HepG2 (cell line): ENCODE data around the gene XPO5. TPM values are rescaled to one million over a fixed set of nuclear protein-coding genes. Genes with fewer than 3 reads are reported as not detected.

Experiments
- CENPT ChIP-seq: sonication (generic); formaldehyde crosslinking; IDR thresholded peaks from 2 replicates; pipeline ENCODE4 v1.8.0; 2022; ENCODE audit warnings: low read depth, mild to moderate bottlenecking, moderate library complexity, missing genetic modification reagents
- CREM ChIP-seq, 2 experiments: sonication (generic) in 1 of 2; formaldehyde crosslinking in 1 of 2; IDR thresholded peaks; 2 replicates each; pipeline versions ENCODE4 v1.4.0 to v1.6.1; 2016 to 2020; ENCODE audit warnings: antibody characterized with exemption in 1 of 2, mild to moderate bottlenecking in 1 of 2, missing genetic modification reagents in 1 of 2
- GZF1 ChIP-seq: sonication (generic); formaldehyde crosslinking; IDR thresholded peaks from 2 replicates; pipeline ENCODE4 v1.5.1; 2020; ENCODE audit warnings: mild to moderate bottlenecking, missing genetic modification reagents
- HES4 ChIP-seq: sonication (generic); formaldehyde crosslinking; IDR thresholded peaks from 2 replicates; pipeline ENCODE4 v1.9.0; 2021; ENCODE audit warnings: mild to moderate bottlenecking, missing genetic modification reagents, borderline replicate concordance
- HNRNPL ChIP-seq: fragments of 200-400 bp; formaldehyde crosslinking; IDR thresholded peaks from 2 replicates; pipeline ENCODE4 v1.6.1; 2017; ENCODE audit warnings: mild to moderate bottlenecking, low read depth, low read length
- HNRNPLL ChIP-seq: fragments of 200-400 bp; formaldehyde crosslinking; IDR thresholded peaks from 2 replicates; pipeline ENCODE4 v1.6.1; 2017; ENCODE audit warnings: mild to moderate bottlenecking, low read depth, low read length; ENCODE audit not compliant: poor library complexity, severe bottlenecking
- KAT7 ChIP-seq: IDR thresholded peaks from 2 replicates; pipeline ENCODE4 v1.6.1; 2018; ENCODE audit warnings: borderline replicate concordance, missing compliant biosample characterization
- MEIS1 ChIP-seq: sonication (generic); formaldehyde crosslinking; IDR thresholded peaks from 2 replicates; pipeline ENCODE4 v1.9.0; 2021; ENCODE audit warnings: mild to moderate bottlenecking, missing genetic modification reagents, moderate library complexity, borderline replicate concordance
- MYPOP ChIP-seq: sonication (generic); formaldehyde crosslinking; IDR thresholded peaks from 2 replicates; pipeline ENCODE4 v1.8.1; 2023; ENCODE audit warnings: mild to moderate bottlenecking, moderate library complexity, missing genetic modification reagents
- NR2C2 ChIP-seq: sonication (generic); formaldehyde crosslinking; IDR thresholded peaks from 2 replicates; pipeline ENCODE4 v1.4.0; 2020; ENCODE audit warnings: missing genetic modification reagents, mild to moderate bottlenecking, moderate library complexity, borderline replicate concordance
- PPARG ChIP-seq: conservative IDR thresholded peaks from 2 replicates; pipeline ENCODE4 v1.6.1; 2016; ENCODE audit warnings: missing biosample characterization, missing genetic modification reagents
- SNAI1 ChIP-seq: sonication (generic); formaldehyde crosslinking; IDR thresholded peaks from 2 replicates; pipeline ENCODE4 v1.5.0; 2020; ENCODE audit warnings: mild to moderate bottlenecking, missing genetic modification reagents, borderline replicate concordance
- SRSF9 ChIP-seq: fragments of 200-400 bp; formaldehyde crosslinking; IDR thresholded peaks from 2 replicates; pipeline ENCODE4 v1.6.1; 2018; ENCODE audit warnings: borderline replicate concordance, mild to moderate bottlenecking, low read depth, low read length; ENCODE audit not compliant: insufficient read depth, poor library complexity, severe bottlenecking
- ZKSCAN1 ChIP-seq: fragments of 150-350 bp; IDR thresholded peaks from 2 replicates; pipeline ENCODE4 v1.6.1; 2014; ENCODE audit warnings: low read length
- ZNF160 ChIP-seq: sonication (generic); formaldehyde crosslinking; IDR thresholded peaks from 2 replicates; pipeline ENCODE4 v1.8.0; 2022; ENCODE audit warnings: mild to moderate bottlenecking, inconsistent platforms, missing genetic modification reagents
- ZNF18 ChIP-seq: sonication (generic); formaldehyde crosslinking; IDR thresholded peaks from 2 replicates; pipeline ENCODE4 v1.8.0; 2022; ENCODE audit warnings: mild to moderate bottlenecking, missing genetic modification reagents; ENCODE audit not compliant: insufficient replicate concordance
- ZNF710 ChIP-seq: sonication (generic); formaldehyde crosslinking; IDR thresholded peaks from 2 replicates; pipeline ENCODE4 v1.5.0; 2020; ENCODE audit warnings: mild to moderate bottlenecking, missing genetic modification reagents, borderline replicate concordance
- polyA plus RNA-seq, 8 experiments: library from polyadenylated mRNA; depleted of rRNA in 3 of 8; stranded (reverse) in 7 of 8; unstranded in 1 of 8; fragments of >200 nt; fragmentation: Illumina TruSeq in 4 of 8; extraction: Trizol in 4 of 8; gene quantifications; 2 replicates each; pipeline versions ENCODE4 v1.2.1 to v1.2.3, GENCODE V29; 2011 to 2016; ENCODE audit warnings: low read depth in 4 of 8, missing spikeins in 1 of 8, mixed read lengths in 1 of 8; ENCODE audit not compliant: insufficient read depth in 1 of 8
- total RNA-seq, 5 experiments: library from RNA; depleted of rRNA; stranded (reverse); fragments of >200 nt; fragmentation: Illumina TruSeq; extraction: Trizol; gene quantifications; 2 replicates each; pipeline ENCODE4 v1.2.3, GENCODE V29; 2016; ENCODE audit warnings: low read depth in 1 of 5
- TF ChIP-seq, protein P1 (sequence below): sonication (generic); formaldehyde crosslinking; IDR thresholded peaks from 2 replicates; pipeline ENCODE4 v1.4.0; 2020; ENCODE audit warnings: missing genetic modification reagents, low read depth, mild to moderate bottlenecking, borderline replicate concordance
- TF ChIP-seq, protein P2 (sequence below): sonication (generic); formaldehyde crosslinking; IDR thresholded peaks from 2 replicates; pipeline ENCODE4 v1.9.0; 2021; ENCODE audit warnings: missing genetic modification reagents, borderline replicate concordance

XPO5 gene
- total and polyA plus RNA-seq, 2 of the 13 experiments (the other 11 are each of a cell fraction or from before 2014, with no cell fraction given), result 52.2 to 68.0 TPM

DNA sequence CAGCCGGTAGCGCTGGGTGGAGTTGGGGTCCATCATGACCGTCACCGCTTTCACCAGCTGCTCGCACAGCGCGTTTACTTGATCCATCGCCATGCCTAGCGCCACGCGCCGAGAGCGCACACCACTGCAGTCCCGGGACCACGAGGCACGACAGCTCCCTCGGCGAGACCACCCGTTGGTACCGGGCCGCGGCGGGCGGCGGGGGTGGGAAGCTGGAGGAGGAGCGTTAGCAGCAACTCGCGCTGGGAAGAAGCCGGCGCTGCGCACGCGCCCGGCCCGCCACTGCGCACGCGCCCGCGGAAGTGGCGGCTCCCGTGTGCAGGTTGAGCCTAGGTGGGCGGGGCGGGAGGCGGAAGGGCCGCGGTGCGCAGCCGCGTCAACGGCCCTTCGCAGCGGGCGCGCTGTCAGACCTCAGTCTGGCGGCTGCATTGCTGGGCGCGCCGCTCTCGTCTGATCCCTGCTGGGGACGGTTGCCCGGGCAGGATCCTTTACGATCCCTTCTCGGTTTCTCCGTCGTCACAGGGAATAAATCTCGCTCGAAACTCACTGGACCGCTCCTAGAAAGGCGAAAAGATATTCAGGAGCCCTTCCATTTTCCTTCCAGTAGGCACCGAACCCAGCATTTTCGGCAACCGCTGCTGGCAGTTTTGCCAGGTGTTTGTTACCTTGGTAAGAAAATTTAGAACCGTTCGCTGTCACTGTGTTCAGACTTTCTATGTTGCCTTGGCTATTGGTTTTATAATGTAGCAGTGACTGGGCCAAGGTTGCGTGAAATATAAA, at the start of gene XPO5, which contains the start of gene POLH (continued):
- peak; percentile 79 for TF ChIP-seq ZNF18 (CRISPR knock-in tag)
- peak; percentile 53; the same call in 1 of the 2 replicates for TF ChIP-seq NR2C2 (CRISPR knock-in tag)
- no peak for TF ChIP-seq CREM (IDR thresholded peaks at IDR 0.05)
- TF ChIP-seq CREM (CRISPR knock-in tag; IDR thresholded peaks at IDR 0.05), result no peak
- TF ChIP-seq CENPT (CRISPR knock-in tag), result peak; percentile 93
- peak; percentile 28; the same call in 1 of the 2 replicates for TF ChIP-seq PPARG (CRISPR knock-in tag)
- peak; percentile 86; the same call in 1 of the 2 replicates for TF ChIP-seq HES4 (CRISPR knock-in tag)
- no peak for TF ChIP-seq SRSF9
- TF ChIP-seq GZF1 (CRISPR knock-in tag), result 0 out of 2 replicates have a peak, but pooled peaks have one; percentile 56
- TF ChIP-seq MYPOP (CRISPR knock-in tag), result peak; percentile 90; the same call in 1 of the 2 replicates
- no peak for TF ChIP-seq ZKSCAN1
- TF ChIP-seq MEIS1 (CRISPR knock-in tag), result no peak; the same call in none of the 2 replicates
- TF ChIP-seq, protein P1, sequence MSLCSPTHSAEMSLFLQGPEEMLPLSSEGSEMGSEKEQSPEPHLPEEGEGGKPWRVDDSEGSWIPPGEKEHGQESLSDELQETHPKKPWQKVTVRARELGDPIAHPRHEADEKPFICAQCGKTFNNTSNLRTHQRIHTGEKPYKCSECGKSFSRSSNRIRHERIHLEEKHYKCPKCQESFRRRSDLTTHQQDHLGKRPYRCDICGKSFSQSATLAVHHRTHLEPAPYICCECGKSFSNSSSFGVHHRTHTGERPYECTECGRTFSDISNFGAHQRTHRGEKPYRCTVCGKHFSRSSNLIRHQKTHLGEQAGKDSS (CRISPR knock-in tag), result peak; percentile 95
- TF ChIP-seq, protein P2, sequence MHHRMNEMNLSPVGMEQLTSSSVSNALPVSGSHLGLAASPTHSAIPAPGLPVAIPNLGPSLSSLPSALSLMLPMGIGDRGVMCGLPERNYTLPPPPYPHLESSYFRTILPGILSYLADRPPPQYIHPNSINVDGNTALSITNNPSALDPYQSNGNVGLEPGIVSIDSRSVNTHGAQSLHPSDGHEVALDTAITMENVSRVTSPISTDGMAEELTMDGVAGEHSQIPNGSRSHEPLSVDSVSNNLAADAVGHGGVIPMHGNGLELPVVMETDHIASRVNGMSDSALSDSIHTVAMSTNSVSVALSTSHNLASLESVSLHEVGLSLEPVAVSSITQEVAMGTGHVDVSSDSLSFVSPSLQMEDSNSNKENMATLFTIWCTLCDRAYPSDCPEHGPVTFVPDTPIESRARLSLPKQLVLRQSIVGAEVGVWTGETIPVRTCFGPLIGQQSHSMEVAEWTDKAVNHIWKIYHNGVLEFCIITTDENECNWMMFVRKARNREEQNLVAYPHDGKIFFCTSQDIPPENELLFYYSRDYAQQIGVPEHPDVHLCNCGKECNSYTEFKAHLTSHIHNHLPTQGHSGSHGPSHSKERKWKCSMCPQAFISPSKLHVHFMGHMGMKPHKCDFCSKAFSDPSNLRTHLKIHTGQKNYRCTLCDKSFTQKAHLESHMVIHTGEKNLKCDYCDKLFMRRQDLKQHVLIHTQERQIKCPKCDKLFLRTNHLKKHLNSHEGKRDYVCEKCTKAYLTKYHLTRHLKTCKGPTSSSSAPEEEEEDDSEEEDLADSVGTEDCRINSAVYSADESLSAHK (CRISPR knock-in tag), result no peak; the same call in 1 of the 2 replicates
- TF ChIP-seq HNRNPLL, result peak; percentile 94
- peak; percentile 90 for TF ChIP-seq SNAI1 (CRISPR knock-in tag)
- TF ChIP-seq ZNF710 (CRISPR knock-in tag), result peak; percentile 38; the same call in 1 of the 2 replicates
- peak; percentile 97; the same call in 1 of the 2 replicates for TF ChIP-seq KAT7 (CRISPR knock-in tag)
- peak; percentile 67; the same call in 1 of the 2 replicates for TF ChIP-seq ZNF160 (CRISPR knock-in tag)
- TF ChIP-seq HNRNPL, result no peak
